ENCODE data around the gene RYK.
"Not testable (repeated sequence)": the region's sequence is repeated elsewhere in the genome, so short reads cannot be mapped to it uniquely, and the experiment has no call there.

The RYK gene
- 40.5 to 46.5 reads per million in 2 donors for total RNA-seq

- DNase-seq, result peak; percentile 47 to 85 (median 59)
Observed at GRCh38 chr3:134250717-134251220, at the start of gene RYK. TSS of gene RYK (minus strand) at chr3:134250859. CDS start at chr3:134250654, 205 bp downstream.

- no peak for DNase-seq
Observed at GRCh38 chr3:134299888-134300206, 49.2 kb upstream of the RYK start.

DNA sequence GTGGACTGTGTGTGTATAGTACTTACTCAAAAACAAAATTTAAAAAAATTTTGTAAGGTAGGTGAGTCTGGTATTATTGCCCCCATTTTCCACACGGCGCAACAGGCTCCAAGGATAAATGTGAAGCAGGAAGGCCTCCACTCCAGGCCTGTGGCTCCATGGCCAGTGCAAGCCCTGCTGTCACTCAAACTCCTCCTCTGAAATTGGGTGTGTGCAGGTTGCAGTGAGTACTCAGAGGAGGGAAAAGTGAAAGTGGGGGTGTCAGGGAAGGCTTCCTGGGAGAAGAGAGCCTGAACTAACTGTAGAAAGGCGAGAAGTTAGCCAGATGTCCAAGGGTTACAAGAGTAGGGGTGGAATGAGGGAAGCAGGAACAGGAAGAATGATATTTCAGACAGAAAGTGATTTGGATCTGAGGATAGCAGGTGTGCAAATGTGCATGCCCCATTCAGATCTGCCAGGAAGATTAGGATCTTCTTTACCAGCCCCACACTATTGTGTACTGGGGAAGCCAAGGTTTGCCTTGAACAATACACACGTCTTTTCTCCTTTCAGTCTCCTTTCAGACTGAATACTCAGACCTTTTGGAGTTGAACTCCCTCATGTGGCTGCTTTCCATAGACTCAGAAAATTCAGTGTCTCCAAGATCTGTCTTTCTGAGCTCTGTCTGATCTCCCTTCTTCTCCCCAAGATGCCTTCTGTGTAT lies 48.7 kb upstream of the RYK start:
- DNase-seq, result peak in 1 of 5 experiments; percentile 8

DNA sequence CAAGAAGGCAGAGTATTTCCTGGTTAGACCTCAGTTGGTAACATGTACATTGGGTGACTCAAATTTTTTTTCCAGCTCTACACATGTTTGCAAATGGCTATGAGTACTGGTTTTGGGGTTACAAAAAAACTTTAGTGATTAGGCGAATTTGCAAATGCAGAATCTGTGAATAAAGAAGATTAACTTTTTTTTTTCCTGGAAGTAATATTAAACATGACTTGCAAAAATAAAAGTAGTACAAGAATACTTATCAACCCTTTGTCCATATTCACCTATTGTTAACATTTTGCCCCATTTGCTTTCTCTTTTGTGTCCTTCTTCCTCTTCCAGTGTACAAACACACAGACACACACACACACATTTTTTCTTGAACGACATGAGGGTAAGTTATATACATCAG lies 47.6 kb upstream of the RYK start:
- DNase-seq, result no peak

DNA sequence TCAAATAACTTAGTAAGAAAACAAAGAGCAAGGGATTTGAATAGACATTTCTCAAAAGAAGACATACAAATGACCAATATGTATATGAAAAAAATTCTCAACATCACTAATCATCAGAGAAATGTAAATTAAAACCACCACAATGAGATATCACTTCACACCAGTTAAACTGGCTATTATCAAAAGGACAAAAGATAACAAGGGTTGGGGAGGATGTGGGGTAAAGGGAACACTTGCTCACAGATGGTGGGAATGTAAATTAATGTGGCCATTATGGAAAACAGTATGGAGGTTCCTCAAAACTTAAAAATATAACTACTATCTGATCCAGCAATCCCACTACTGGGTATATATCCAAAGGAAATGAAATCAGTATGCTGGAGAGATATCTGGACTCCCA lies 46.0 kb upstream of the RYK start:
- DNase-seq, result no peak

DNA sequence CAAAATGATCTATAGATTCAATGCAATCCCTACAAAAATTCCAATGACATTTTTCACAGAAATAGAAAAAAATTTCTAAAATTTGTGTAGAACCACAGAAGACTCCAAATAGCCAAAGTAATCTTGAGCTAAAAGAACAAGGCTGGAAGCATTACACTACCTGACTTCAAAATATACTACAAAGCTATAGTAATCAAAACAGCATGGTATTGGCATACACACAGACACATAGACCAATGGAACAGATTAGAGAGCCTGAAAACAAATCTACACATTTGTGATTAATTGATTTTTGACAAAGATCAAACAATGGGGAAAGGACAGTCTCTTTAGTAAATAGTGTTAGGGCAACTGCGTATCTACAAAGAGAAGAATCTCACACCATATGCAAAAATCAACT lies 45.3 kb upstream of the RYK start:
- no peak for DNase-seq

DNA sequence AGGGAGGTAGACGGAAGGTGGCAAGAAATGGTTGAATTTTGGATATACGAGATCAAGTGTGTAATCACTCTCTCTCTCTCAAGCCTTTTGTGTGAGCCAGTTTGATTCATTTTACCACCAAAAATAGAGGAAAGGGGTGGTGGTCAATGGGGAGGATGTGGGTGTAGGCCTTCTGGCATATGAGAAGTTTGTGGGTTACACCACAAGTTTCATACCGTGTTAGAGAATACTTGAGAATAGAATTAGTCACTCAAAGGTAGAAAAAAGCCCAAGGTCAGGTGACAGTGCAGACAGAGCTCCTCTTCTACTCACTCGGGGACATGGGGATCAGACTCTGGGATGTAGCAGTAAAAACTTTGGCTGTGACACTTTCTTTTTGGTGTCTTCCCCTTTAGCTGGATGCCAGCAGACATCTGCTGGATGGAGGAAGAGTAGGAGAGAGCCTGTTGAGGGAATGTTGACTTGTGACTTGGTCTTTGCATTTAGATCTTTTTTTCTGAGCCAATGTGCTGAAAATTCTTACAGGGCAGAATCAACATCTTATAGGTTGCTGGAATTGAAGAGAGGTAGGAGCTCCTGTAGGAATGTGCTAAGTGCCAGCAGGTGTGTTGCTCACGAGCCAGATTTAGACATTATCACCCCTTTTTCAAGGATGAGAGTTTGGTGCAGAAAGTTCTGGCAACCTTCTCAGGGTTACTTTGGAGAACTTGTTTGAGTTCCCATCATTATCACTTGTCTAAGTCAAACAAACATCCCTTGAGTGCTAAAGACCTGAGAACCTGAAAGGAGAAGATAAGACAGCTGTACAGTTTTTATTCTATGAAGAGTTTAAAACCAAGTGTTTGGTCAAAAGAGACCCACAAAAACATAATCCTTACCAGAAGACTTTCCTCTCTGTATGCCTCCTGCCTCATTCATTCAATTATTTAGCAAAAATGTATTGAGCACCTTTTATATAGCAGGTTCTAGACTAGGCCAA lies 43.9 kb upstream of the RYK start:
- DNase-seq, result peak in 3 of 5 experiments; percentile 24 to 93 (median 81)

DNA sequence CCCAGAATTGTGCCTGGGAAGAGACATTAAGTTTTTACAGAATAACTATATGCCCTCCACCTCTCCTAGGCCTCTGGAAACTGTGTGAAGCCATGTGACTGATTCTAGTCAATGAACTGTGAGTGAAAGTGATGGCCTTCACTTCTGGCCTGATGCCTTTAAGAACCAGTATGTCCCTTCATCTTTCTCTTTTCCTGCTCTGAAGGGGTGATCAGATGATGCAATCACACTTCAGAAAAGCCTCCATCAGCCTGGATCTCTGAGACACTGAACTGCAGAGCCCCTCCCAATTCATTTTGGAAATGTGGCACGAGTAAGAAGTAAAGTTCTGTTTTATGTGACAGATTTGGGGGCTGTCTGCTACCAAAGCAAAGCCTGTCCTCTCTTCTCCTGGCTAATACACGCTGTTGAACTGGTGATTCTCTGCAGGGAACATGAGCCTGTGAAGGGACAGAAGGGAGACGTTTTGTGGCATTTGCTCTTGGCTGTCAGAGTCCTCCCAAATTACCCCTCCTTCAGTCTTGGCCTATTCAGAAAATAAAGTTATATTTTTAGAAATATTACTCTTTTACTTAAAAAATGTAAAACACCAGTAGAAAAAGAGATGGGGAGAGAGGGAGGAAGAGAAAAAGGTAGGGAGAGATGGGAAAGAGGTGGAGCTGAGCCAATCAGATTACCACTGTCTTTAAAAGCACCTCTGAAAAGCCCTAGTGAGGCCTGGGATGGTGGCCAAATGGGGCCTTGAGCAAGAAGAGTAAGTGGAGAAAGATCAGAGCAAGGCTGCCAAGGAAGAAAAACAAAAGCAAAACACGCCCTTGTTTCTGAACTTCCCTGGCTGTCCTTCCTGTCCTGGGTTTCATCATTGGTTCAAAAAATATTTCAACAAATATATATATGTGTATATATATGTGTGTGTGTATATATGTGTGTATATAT lies 40.9 kb upstream of the RYK start:
- no peak for DNase-seq

- DNase-seq, result no peak
Observed at GRCh38 chr3:134287512-134287911, 36.9 kb upstream of the RYK start.

- DNase-seq, result no peak
Observed at GRCh38 chr3:134284438-134284837, 33.8 kb upstream of the RYK start.

- no peak for DNase-seq
Observed at GRCh38 chr3:134282659-134283047, 32.0 kb upstream of the RYK start.

DNA sequence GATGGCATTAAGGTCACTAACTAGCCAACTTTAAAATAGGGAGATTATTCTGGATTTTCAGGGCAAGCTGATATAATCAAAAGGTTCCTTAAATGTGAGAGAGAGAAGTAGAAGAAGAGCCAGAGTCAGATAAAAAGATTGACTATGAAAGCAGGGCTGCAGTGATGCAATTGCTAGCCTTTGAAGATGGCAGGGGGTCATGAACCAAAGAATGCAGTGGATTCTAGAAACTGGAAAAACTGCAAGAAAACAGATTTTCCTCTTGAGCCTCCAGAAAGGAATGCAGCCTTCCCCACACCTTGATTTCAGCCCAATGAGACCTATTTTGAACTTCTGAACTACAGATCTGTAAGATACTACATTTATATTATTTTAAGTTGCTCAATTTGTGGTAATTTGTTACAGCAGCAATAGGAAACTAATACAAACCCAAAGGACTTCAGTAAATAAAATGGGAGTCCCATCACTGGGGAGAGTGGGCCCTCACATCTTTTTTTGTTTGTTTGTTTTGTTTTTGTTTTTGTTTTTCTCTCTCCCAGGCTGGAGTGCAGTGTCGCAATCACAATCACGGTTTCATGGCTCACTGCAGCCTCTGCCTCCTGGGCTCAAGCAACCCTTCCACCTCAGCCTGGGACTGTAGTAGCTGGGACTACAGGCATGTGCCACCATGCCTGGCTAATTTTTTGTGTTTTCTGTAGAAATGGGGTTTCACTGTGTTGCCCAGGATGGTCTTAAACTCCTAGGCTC lies 31.4 kb upstream of the RYK start:
- DNase-seq, result no peak

DNA sequence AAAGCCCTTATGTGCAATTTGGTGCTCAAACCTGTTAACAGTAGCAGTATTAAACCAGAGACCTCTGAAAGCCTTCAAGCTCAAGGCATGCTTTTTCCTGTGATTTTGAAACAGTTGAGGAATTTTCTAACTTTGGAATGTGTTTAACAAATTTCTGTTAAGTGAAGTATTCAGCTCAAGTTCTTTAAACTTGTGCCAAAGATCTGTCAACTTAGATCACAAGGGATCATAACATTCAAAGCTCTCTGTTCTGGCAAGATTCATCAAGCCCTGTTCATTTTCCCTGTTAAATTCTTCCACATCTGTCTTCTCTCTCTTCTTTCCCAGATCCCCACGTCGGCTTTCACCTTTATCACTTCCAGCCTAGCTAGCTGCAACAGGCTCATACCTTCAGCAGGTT lies 28.8 kb upstream of the RYK start:
- no peak for DNase-seq

- no peak for DNase-seq
Observed at GRCh38 chr3:134277066-134277660, 26.5 kb upstream of the RYK start.

DNA sequence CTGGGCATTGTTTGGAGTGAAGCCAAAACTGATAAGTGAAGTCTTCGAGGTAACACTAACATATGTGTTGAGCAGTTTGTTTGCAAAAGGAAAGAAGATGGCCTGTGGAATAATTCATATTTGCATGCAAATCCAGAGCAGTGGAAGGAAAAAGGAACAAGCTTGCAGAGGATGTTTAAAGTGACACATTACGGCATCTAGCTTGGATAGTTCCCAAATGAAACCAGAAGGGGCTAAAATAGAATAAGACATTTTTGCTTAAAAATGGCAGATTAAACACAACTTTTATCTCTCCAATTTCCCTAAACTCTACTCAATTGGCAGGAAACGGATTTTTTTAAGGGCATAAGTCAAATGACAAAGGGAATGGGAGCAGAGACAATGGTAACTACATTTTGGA lies 25.4 kb upstream of the RYK start:
- no peak for DNase-seq

GRCh38 chr3:134275110-134275509 lies 24.5 kb upstream of the RYK start:
- DNase-seq, result not testable (repeated sequence)

DNA sequence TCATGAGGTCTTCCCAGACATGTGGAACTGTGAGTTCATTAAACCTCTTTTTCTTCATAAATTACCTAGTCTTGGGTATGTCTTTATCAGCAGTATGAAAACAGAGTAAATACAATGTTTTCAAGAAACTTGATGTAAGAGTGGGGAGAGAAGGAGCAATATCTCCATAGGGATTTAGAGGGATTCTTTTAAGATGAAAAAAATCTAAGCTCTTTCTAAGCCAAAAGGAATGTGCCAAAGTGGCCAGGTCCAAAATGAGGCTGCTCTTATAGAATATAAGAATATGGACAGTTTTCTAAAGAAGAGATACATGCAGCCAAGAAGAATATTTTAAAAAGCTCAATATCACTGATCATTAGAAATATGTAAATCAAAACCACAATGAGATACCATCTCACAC lies 23.9 kb upstream of the RYK start:
- no peak for DNase-seq

DNA sequence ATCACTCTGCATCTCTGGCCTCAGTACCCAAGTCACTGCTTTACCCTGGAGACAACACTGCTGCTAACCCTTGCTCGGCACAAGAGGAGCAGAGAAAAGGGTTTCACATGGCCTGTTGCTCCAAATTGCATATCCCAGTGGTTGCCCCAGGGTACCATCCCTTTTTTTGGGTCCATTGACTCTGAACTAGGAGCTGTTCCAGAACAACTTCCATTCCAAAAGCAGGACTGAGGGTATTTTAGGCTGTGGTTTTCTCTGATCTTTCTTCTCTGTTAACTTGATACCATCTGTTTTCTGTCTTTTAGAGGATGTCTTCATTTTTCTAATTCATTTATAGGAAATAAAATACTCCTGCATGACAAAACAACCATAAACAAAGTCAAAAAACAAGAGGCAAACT lies 17.3 kb upstream of the RYK start:
- DNase-seq, result no peak

GRCh38 chr3:134260987-134261386 lies 10.3 kb upstream of the RYK start:
- peak in 1 of 5 experiments; percentile 10 for DNase-seq

GRCh38 chr3:134258761-134259347 lies 8.2 kb upstream of the RYK start:
- DNase-seq, result no peak

GRCh38 chr3:134255404-134255803 lies 4.7 kb upstream of the RYK start:
- no peak for DNase-seq
